SIG-M5 treated with dmso at 0.1 percent for 504 hours (cell line): Measurements from ENCODE around the gene GRM7.

ENCODE experiments used
- DNase-seq: peaks from one replicate; lab custom pipeline; 2025; ENCODE audit not compliant: unreplicated experiment; lab: John Stamatoyannopoulos, UW

The GRM7 gene

DNA sequence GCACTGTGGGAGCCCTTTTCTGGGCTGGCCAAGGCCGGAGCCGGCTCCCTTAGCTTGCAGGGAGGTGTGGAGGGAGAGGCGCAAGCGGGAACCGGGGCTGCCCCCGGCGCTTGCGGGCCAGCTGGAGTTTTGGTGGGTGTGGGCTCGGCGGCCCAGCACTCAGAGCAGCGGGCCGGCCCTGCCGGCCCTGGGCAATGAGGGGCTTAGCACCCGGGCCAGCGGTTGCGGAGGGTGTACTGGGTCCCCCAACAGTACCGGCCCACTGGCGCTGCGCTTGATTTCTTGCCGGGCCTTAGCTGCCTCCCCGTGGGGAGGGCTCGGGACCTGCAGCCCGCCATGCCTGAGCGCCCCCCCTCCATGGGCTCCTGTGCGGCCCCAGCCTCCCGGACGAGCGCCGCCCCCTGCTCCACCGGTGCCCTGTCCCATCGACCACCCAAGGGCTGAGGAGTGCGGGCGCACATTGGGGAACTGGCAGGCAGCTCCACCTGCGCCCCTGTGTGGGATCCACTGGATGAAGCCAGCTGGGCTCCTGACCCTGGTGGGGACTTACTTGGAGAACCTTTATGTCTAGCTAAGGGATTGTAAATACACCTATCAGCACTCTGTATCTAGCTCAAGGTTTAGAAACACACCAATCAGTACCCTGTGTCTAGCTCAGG is 707.7 kb downstream of the GRM7 start:
- DNase-seq, result no peak

DNA sequence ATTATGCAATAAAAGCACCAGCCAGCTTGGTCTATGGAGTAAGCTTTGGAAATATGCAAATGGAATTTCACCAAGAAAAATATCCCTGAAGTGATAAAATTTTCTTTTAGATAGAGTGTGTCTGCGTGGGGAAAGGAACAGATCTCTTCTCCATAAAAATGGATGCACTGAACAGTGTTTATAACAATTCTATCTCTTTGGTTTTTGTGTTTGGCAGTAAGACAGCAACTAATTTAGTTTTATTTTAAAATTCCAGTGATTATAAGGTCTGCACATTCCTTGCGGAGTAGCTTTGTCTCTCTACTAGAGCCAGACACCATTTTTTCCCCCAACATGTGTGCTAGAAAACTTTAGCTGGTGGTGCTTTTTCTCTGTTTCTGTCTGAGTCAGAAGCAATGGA is 712.4 kb downstream of the GRM7 start:
- DNase-seq, result no peak

DNA sequence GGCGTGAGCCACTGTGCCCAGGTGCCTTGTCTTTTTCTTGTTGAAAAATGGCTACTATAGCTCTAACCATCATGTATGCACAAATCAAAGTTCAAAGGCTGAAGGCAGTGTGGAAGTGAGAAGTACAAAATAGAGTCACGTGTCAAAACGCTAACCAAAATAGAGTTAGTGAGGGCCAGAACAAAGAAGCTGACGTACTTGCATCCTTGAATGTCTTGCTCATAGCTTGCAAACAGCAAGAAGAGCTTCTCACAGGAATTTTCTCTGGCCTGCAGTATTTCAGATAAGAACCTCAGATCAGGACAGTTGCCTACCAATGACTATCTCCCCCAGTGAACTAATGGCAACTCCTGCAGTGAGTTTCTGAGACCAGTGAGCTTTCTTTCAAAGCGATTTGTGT is 713.5 kb downstream of the GRM7 start:
- DNase-seq, result no peak

DNA sequence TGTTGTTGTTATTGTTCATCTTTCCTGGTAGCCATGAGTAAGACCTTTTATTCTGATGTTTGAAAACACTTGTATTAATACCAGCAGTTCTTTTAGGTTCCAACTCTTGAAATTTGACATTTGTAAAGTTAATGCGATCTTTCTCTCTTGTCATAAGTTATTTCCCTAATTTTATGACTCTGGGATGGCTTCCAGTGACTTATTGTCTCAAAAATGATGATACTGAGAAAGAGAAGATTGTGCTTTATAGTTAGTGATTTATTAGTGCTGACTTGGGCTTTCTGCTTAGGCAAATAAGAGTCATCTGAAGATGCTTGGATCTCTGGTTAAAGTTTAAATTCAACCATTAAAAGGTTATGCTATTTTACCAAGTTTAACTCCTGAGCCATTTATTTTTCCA is 715.2 kb downstream of the GRM7 start:
- no peak for DNase-seq

- DNase-seq, result no peak
These were observed 715.6 kb downstream of the GRM7 start for GRCh38 chr3:7576506-7576905.

GRCh38 chr3:7577513-7577912 is 716.6 kb downstream of the GRM7 start:
- no peak for DNase-seq

GRCh38 chr3:7581831-7582230 is 720.9 kb downstream of the GRM7 start:
- DNase-seq, result no peak

GRCh38 chr3:7585052-7585451 is 724.1 kb downstream of the GRM7 start:
- DNase-seq, result no peak

- no peak for DNase-seq
These were observed 727.3 kb downstream of the GRM7 start for GRCh38 chr3:7588236-7588635.

DNA sequence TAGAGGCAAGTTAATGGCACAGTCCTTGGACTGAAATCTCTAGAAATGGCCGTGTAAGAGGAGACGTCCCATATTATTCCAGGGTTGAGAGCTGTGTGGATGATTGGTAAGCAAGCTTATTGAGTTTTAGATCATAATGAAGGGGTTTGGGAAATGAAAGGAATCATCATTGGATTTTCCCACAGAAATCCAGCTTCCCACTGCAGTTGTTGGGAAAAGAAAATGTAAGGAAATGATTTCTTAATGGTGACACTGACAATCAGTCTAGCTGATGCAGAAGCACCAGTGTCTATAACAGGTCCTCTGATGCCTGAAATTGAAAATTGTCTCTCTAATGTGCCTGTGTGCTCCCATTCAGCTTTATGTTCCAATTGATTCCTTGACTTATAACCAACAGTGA is 728.6 kb downstream of the GRM7 start:
- no peak for DNase-seq

DNA sequence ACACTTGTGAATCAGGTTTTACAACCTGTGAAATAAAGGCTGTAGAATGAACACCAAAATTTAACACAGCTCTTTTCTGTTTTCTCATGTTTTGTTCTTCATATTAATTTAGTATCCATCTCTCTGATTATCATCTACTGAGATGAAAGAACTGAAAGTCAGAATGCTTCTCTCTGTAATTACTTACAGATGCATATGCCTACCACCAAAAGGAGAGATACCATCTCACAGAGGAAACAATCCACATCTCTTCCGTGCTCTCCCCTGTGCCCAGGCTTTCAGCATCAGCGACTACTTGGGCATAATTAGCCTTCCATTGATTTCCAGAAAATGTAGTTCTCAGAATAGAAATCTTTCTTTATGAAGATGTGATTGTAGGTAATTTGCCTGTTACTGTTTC is 741.4 kb downstream of the GRM7 start:
- DNase-seq, result no peak

- no peak for DNase-seq
These were observed 746.2 kb downstream of the GRM7 start for GRCh38 chr3:7607083-7607482.

DNA sequence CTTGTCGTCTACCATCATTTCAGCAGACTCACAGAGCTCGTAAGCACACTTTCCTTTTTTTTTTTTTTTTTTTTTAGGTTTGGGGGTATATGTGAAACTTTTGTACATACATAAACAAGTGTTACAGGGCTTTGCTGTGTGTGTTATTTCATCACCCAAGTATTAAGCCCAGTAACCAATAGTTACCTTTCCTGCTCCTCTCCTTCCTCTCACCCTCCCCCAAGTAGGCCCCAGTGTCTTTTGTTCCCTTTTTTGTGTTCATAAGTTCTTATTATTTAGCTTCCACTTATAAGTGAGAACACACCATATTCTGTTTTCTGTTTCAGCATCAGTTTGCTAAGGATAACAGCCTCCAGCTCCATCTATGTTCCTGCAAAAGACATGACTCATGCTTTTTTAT is 746.8 kb downstream of the GRM7 start:
- no peak for DNase-seq

- DNase-seq, result no peak
These were observed 749.7 kb downstream of the GRM7 start for GRCh38 chr3:7610634-7611033.

GRCh38 chr3:7615043-7615442 is 754.1 kb downstream of the GRM7 start:
- DNase-seq, result no peak

GRCh38 chr3:7618606-7619005 is 757.7 kb downstream of the GRM7 start:
- DNase-seq, result no peak

DNA sequence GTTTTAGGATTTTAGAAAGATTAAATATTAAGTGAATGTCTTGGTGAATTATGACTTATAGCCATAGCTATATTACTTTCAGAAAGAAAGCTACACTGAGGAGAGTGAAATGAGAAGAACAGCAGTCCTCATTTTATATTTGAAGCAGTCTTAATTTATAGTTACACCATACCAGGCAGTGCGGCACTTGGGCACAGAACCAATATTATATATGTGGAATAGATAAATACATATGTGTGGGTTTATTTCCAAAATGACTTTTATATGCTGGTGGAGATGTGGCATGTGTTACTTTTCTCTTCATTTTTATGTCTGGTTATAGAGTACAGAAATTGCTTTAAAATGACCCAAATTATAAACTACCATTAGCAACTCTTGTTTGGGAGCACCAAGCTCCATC is 759.5 kb downstream of the GRM7 start:
- no peak for DNase-seq

DNA sequence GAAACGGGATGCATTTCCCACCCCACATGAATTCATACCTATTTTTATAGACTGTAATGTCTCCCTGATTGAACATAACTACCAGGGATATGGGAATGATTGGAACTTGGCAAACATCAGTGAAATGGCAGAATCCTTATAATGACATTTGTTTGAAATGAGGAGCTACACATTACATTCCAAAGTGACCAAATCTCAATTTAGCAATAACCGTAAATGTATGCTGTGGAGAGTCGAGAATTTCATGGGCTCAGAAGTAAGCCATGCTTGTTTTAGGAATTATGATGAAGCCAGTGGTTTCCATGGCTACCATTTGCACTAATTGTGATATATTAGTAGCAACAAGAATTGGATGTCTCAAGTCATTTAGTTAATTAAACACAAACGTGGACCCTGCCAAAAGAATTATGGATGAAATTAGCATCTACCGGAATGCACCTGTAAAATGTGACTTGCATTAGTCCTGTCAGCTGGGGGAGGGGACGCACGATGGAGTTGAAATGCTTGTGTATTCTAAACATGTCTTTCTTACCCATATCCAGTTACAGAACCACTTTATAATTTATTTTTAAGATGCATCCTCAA is 760.2 kb downstream of the GRM7 start:
- no peak for DNase-seq

DNA sequence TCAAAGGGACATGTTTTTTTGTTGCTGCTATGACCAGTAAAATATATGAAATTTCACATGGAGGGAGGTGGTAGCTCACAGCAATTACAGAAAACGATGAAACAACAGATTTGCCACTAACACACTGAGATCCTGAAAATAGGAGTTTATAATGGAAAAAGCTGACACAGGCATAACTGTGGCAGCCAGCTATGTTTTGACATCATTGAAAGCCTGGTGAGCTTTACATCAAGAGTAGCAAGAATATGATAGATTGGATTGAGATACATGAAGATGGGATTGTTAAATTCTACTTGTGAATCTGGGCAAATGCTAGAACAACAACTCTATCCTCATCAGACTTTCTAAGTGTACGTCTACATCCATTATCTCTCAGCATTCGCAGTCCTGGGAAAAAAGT is 760.7 kb downstream of the GRM7 start:
- no peak for DNase-seq

- DNase-seq, result no peak
These were observed 764.1 kb downstream of the GRM7 start for GRCh38 chr3:7625021-7625420.

GRCh38 chr3:7630351-7630911 is 769.5 kb downstream of the GRM7 start:
- DNase-seq, result no peak

GRCh38 chr3:7630925-7631324 is 770.0 kb downstream of the GRM7 start:
- no peak for DNase-seq

DNA sequence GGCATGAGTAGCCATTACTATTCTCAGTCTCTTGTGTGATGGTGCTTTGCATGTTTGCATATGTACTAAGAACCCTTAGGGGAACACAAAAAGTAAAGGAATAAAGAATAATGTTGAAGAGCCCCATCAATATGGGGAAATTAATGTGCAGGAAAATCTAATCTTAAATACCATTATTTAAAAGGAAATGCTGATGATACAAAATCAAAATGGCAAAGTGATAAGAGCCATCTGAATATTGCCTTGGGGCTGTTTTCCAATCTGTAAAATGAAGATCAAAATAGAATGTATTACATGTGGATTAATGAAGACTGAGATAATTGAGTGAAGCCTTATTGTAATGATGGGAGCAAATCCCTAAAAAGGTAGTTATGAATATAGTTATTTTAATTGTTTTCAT is 771.4 kb downstream of the GRM7 start:
- no peak for DNase-seq
